ENCODE data around the gene ZNF619. TPM values are rescaled to one million over a fixed set of nuclear protein-coding genes. Genes with fewer than 3 reads are reported as not detected.

The ZNF619 gene
- 7.8 and 9.1 TPM in 2 replicates for total RNA-seq

DNA sequence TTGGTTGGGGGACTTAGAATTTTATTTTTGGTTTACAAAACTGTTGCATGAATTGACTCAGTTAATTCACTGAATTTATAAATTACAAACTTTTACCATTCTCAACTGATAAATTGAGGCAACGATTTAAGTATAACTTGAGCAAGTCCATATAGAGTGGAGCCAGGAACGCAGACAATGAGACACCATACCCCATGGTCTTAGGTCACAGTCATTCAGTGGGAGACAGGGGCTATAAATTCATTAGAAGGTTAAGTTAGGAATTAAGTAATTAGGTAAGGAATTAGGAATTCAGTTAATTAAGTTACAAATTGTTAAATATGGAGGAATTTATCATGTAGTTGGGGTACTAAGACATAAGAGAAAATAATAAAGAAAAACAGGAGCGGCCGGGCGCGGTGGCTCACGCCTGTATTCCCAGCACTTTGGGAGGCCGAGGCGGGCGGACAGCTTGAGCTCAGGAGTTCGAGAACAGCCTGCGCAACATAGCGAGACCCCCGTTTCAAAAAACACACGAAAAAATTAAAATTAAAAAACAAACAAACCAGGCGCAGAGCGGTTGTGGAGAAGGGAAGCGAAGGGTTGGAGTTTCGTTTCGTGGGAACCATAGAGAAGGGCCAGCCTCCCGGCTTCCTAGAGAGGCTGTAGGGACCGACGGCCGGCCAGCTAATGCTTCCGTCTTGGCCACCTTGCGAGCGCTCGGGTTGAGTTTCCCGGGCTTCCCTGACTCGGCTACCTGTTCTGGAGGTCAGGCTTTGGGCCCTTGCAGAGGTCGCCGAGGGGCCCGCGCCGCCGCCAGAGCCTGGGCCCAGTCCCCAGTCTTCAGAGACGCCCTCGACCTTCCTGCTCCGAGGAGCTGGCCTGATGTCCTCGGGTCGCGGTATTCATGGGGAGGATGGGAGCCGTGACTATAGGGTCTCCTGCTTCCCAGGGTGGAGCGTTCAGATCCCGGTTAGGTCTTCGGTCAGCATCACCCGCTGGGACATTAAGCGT, at the start of gene ZNF619:
ZNF619 (plus strand) TSS at position 645 of the 993 bp plus-strand sequence. CDS start 858 bp downstream, outside the sequence.
- H3K36me3 Mint-ChIP-seq (ENCODE audit: low read depth) = peaks cover 22% of the 10 kb centered on the region
- H3K27ac Mint-ChIP-seq = peak within 1 kb of the TSS; percentile 81
- H3K4me3 Mint-ChIP-seq (ENCODE audit: low read depth) = peak within 1 kb of the TSS; percentile 83
- no peaks in the 10 kb centered on the region for H3K9me3 Mint-ChIP-seq
- peaks cover 3% of the 10 kb centered on the region for H3K27me3 Mint-ChIP-seq (ENCODE audit: low read depth)
- DNase-seq (ENCODE audit: low spot score) = peak; percentile 49
- intact Hi-C loops (cut with micrococcal nuclease) = loop anchor here (1.0 kb wide), 2 partner anchors 23 to 48 kb away; partner anchors contain the start of gene ZNF621
- peaks cover 13% of the 10 kb centered on the region for H3K4me1 Mint-ChIP-seq (ENCODE audit: low read depth)

DNA sequence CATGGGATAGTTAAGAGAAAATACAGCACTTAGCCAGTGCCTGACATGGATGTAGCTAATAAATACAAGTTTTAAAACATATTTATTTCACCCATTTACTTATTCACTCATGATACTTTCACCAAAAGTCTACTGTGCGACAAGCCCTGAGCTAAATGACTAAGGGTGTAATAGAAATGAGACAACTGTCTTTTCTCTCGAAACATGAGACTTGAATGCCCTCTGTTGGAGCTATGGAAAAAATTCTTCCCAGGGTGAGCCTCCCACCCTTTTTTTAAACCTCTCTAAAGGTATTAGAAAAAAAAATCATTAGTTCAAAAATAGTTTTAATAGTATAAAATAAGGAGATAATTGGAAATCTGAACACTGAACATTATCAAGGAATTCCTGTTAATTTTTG, 44.1 kb upstream of the ZNF619 start:
- intact Hi-C loops (cut with micrococcal nuclease) = no loop called here

DNA sequence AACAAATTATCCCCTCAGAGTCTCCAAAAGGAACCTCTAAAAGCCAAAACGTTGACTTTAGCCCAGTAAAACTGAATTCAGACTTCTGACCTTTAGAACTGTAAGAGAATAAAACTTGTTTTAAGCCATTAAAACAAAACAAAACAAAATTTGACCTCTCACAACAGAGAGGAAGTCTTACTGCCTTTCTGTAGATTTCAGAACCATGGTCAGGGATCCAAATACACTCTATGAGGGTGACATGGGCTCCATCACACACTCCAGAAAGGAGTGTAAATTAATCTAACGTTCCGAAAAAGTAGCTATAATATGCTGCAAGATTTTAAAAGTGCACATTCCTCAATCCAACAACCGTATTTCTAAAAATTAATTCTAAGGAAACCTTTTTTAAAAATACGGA, 39.0 kb upstream of the ZNF619 start:
- Mint-ChIP-seq H3K4me1 (ENCODE audit: low read depth) (no peaks in the 10 kb centered on the region), H3K9me3 (no peaks in the 10 kb centered on the region), H3K4me3 (ENCODE audit: low read depth) (no peak overlapping the region), H3K27me3 (ENCODE audit: low read depth) (peaks cover 3% of the 10 kb centered on the region), H3K36me3 (ENCODE audit: low read depth) (no peaks in the 10 kb centered on the region), H3K27ac (no peak overlapping the region)
- intact Hi-C loops (cut with micrococcal nuclease) = no loop called here
- no peak for DNase-seq (ENCODE audit: low spot score)

More for the DNA sequence above, 44.1 kb upstream of the ZNF619 start:
- H3K4me3 Mint-ChIP-seq (ENCODE audit: low read depth) = no peak overlapping the region
- H3K36me3 Mint-ChIP-seq (ENCODE audit: low read depth) = no peaks in the 10 kb centered on the region
- H3K27ac Mint-ChIP-seq = no peak overlapping the region
- H3K4me1 Mint-ChIP-seq (ENCODE audit: low read depth) = no peaks in the 10 kb centered on the region
- peaks cover 3% of the 10 kb centered on the region for H3K27me3 Mint-ChIP-seq (ENCODE audit: low read depth)
- no peaks in the 10 kb centered on the region for H3K9me3 Mint-ChIP-seq
- DNase-seq (ENCODE audit: low spot score) = no peak

DNA sequence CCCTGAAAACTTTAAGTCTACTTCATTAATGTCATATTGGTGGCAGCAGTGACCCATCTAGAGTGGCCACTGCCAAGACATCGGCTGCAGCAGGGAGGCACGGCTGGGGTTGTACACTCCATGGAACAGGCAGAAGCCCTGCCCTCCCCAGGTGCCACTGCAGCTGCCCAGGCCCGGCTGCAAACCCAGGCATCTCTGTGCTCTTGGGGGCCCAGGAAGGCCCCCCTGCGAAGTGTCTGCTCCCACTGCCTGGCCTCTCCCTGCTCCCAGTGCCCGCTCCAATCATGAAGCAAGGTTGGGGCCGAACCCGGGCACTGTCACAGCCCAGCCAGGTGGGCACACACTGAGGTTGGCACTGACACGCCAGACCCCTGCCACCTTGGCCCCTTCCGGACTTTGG, 31.9 kb upstream of the ZNF619 start:
- Mint-ChIP-seq H3K36me3 (ENCODE audit: low read depth) (no peaks in the 10 kb centered on the region), H3K9me3 (no peaks in the 10 kb centered on the region), H3K27ac (no peak overlapping the region), H3K27me3 (ENCODE audit: low read depth) (no peaks in the 10 kb centered on the region), H3K4me3 (ENCODE audit: low read depth) (no peak overlapping the region), H3K4me1 (ENCODE audit: low read depth) (no peaks in the 10 kb centered on the region)
- intact Hi-C loops (cut with micrococcal nuclease) = no loop called here
- no peak for DNase-seq (ENCODE audit: low spot score)

DNA sequence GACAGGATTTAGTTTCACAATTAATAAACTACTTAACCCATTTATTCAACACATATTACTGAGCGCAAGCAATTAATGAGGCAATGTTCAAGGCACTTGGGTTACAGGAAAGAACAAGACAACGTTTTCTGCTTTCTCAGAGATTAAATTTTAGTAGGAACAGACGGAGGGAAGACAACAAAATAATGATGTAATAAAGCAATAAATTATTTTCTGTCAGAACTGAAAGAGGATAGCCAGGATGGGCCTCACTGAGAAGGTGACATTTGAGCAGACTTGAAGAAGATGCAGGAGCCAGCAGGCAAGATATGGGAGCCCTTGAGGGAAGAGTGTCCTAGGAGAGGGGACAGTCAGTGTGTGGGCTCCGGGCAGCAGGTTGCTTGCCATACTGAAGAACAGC, 31.0 kb upstream of the ZNF619 start:
- Mint-ChIP-seq H3K27me3 (ENCODE audit: low read depth) (no peaks in the 10 kb centered on the region), H3K4me3 (ENCODE audit: low read depth) (no peak overlapping the region), H3K9me3 (no peaks in the 10 kb centered on the region), H3K4me1 (ENCODE audit: low read depth) (no peaks in the 10 kb centered on the region), H3K27ac (no peak overlapping the region), H3K36me3 (ENCODE audit: low read depth) (no peaks in the 10 kb centered on the region)
- intact Hi-C loops (cut with micrococcal nuclease) = no loop called here
- DNase-seq (ENCODE audit: low spot score) = no peak

DNA sequence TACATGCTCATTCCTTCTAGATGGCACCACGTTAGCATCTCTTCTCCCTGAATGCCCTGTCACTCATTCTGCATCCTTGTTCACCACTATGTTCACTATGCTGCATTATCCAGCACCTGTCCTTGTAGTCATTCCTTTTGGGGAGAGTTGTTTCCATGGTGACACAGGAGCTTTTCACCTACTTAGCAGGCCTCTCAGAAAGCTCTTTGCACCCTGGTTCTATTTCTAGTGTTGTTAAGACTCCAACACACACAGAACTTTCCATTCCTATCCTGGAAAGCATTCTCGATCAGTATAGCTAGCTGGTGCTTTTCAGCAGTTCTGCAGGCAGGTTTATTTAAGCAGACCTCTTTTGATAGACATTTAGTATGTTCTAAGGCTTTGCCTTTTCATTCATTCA, 26.5 kb upstream of the ZNF619 start:
- Mint-ChIP-seq H3K9me3 (no peaks in the 10 kb centered on the region), H3K36me3 (ENCODE audit: low read depth) (no peaks in the 10 kb centered on the region), H3K27me3 (ENCODE audit: low read depth) (no peaks in the 10 kb centered on the region), H3K4me3 (ENCODE audit: low read depth) (no peak overlapping the region), H3K4me1 (ENCODE audit: low read depth) (peaks cover 14% of the 10 kb centered on the region), H3K27ac (no peak overlapping the region)
- no peak for DNase-seq (ENCODE audit: low spot score)
- intact Hi-C loops (cut with micrococcal nuclease) = loop anchor here (5.0 to 10.0 kb wide), 2 partner anchors 1043 to 1644 kb away; partner anchors contain the start of genes RPSA and TRAK1

DNA sequence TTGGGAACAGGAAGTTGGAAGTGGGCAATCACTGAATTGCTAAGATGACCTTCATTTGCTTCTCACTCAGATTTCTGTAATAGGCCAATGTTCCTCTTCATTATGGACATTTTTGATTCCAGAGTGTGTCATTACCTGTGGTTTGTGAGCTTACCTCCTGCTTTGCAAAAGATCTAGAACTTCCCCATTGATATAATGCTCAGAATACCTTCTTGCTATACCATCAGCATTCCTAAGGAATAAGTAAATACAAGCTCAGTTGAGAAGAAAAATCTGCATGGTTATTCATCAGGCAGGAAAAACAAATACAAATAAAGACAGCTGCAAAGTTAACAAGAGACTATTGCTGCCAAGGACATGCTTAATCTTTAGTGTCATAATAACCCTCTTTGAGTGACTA, 25.4 kb upstream of the ZNF619 start:
- Mint-ChIP-seq H3K4me3 (ENCODE audit: low read depth) (peak overlapping the region; percentile 9), H3K9me3 (no peaks in the 10 kb centered on the region), H3K36me3 (ENCODE audit: low read depth) (no peaks in the 10 kb centered on the region), H3K4me1 (ENCODE audit: low read depth) (peaks cover 20% of the 10 kb centered on the region), H3K27ac (no peak overlapping the region), H3K27me3 (ENCODE audit: low read depth) (no peaks in the 10 kb centered on the region)
- DNase-seq (ENCODE audit: low spot score) = no peak
- intact Hi-C loops (cut with micrococcal nuclease) = loop anchor here (5.0 to 10.0 kb wide), 2 partner anchors 1044 to 1643 kb away; partner anchors contain the start of genes RPSA and TRAK1

DNA sequence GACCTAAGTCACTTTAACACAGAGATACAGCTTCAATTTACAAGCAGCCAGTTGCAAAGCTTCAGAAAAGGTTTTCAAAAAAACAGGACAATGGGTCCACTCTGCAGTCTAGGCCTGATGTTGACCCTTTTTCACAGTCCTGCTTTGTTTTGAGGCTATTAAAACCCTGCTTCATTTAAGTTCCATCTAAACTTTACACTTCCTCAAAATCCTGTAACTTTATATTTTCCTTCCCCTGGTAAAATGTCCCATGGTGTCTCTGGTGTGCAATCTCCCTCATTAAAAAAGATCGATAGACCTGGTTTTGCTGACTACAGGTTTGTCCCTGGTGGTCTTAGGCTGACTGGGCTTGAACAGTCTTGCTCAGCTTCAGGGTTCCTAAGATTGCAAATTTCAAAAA, 24.9 kb upstream of the ZNF619 start:
- peaks cover 20% of the 10 kb centered on the region for H3K4me1 Mint-ChIP-seq (ENCODE audit: low read depth)
- H3K27ac Mint-ChIP-seq = peak overlapping the region; percentile 97
- H3K4me3 Mint-ChIP-seq (ENCODE audit: low read depth) = peak overlapping the region; percentile 90
- no peaks in the 10 kb centered on the region for H3K9me3 Mint-ChIP-seq
- no peaks in the 10 kb centered on the region for H3K36me3 Mint-ChIP-seq (ENCODE audit: low read depth)
- DNase-seq (ENCODE audit: low spot score) = no peak
- H3K27me3 Mint-ChIP-seq (ENCODE audit: low read depth) = no peaks in the 10 kb centered on the region
- intact Hi-C loops (cut with micrococcal nuclease) = loop anchor here (2.0 to 10.0 kb wide), 5 partner anchors 115 to 1643 kb away; partner anchors contain the start of genes RPSA and TRAK1

DNA sequence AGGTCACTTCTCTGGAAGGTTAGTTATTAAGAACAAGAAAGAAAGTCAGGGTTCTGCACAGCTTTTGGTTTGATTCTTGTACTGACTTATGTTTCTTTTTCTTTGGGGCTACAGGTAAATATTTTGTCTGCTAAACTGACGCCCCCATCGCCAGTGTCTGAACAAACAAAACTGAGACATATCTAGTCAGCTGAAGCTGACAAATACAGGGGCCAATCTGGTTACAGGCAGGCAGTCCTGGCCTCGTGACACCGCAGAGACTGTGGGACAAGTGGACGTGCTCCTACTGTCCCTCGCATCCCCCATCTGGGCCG, 24.4 kb upstream of the ZNF619 start:
- H3K9me3 Mint-ChIP-seq = no peaks in the 10 kb centered on the region
- peaks cover 20% of the 10 kb centered on the region for H3K4me1 Mint-ChIP-seq (ENCODE audit: low read depth)
- H3K27me3 Mint-ChIP-seq (ENCODE audit: low read depth) = no peaks in the 10 kb centered on the region
- H3K36me3 Mint-ChIP-seq (ENCODE audit: low read depth) = peaks cover under 1% of the 10 kb centered on the region
- intact Hi-C loops (cut with micrococcal nuclease) = loop anchor here (2.0 to 10.0 kb wide), 5 partner anchors 116 to 1642 kb away; partner anchors contain the start of genes RPSA and TRAK1
- peak overlapping the region; percentile 97 for H3K27ac Mint-ChIP-seq
- peak overlapping the region; percentile 90 for H3K4me3 Mint-ChIP-seq (ENCODE audit: low read depth)
- DNase-seq (ENCODE audit: low spot score) = no peak

DNA sequence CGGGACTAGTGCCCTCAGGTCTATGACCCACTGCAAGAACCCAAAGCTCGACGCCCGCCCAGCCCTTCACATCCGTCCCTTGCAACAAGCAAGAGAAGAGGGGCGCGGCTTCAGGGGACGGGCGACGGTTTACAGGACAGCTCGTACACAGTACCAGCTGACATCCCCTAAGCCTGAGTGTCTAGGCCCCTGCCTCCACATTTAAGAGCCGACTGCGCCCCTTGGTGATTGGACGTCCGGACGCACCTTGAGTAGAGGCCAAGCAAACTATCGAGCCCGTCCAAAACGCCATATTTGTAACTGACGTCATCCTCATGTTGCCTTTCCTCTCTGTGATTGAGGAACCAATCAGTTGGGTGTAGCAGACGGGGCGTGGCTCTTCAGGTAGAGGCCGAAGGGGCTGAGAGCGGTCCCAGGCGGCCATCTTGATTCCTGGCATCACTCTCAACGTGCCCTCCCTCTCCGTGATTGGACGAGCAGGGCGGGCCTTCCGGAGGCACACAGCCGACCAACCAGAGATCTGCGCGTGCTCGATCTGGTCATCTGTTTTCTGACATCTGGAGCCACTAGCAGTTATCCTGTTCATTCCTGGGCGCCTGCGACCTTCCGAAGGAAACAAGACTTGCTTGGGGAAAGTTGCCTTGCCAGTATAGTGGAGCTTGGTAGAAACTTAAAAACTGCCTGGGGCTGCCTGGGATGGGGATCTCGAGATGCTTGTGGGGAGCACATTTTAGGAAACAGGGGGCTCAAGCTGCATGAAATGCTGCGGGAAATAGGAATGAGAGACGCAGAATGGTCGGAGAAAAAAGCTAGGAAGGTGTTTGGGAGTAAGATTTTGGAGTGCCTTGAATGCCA, 23.8 kb upstream of the ZNF619 start:
- intact Hi-C loops (cut with micrococcal nuclease) = loop anchor here (1.0 to 10.0 kb wide), 9 partner anchors 24 to 1642 kb away; partner anchors contain the start of genes EIF1B, RPSA, TRAK1 and ULK4
- peak; percentile 96 for DNase-seq (ENCODE audit: low spot score)
- Mint-ChIP-seq H3K4me1 (ENCODE audit: low read depth) (peaks cover 24% of the 10 kb centered on the region), H3K36me3 (ENCODE audit: low read depth) (peaks cover 6% of the 10 kb centered on the region), H3K9me3 (no peaks in the 10 kb centered on the region), H3K27me3 (ENCODE audit: low read depth) (no peaks in the 10 kb centered on the region), H3K4me3 (ENCODE audit: low read depth) (peak overlapping the region; percentile 90), H3K27ac (peak overlapping the region; percentile 97)

DNA sequence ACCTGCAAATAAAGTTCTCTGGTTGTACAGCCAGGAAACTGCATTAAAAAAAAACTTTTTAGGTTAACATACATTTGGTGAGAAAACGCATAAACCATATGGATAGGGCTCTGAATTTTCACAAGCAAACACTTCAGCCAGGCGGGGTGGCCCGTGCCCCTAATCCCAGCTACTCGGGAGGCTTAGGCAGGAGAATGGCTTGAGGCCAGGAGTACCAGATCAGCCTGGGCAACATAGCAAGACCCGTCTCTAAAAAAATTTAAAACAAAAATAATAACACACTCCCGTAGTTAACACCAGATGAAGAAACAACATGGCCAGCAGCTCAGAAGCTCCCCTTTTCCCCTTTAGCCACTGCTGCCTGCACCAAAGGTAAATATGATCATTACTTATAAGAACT, 23.0 kb upstream of the ZNF619 start:
- Mint-ChIP-seq H3K27ac (no peak overlapping the region), H3K4me3 (ENCODE audit: low read depth) (peak overlapping the region; percentile 90), H3K27me3 (ENCODE audit: low read depth) (no peaks in the 10 kb centered on the region), H3K36me3 (ENCODE audit: low read depth) (peaks cover 15% of the 10 kb centered on the region), H3K4me1 (ENCODE audit: low read depth) (peaks cover 32% of the 10 kb centered on the region), H3K9me3 (no peaks in the 10 kb centered on the region)
- intact Hi-C loops (cut with micrococcal nuclease) = loop anchor here (1.0 to 10.0 kb wide), 9 partner anchors 23 to 1641 kb away; partner anchors contain the start of genes EIF1B, RPSA, TRAK1 and ULK4
- DNase-seq (ENCODE audit: low spot score) = no peak

DNA sequence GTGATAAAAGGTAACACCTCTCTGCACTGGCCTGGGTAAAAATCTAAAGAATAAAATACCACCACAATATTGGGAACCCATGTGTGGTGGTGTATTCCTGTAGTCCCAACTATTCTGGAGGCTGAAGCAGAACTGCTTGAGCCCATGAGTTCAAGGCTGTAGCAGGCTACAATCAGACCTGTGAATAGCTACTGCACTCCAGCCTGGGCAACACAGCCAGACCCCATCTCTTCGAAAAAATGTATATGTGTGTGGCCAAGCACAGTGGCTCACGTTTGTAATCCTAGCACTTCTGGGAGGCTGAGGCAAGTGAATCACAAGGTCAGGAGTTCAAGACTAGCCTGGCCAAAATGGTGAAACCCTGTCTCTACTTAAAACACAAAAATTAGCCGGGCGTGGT, 21.6 kb upstream of the ZNF619 start:
- peak overlapping the region; percentile 89 for H3K4me3 Mint-ChIP-seq (ENCODE audit: low read depth)
- no peak overlapping the region for H3K27ac Mint-ChIP-seq
- H3K4me1 Mint-ChIP-seq (ENCODE audit: low read depth) = peaks cover 38% of the 10 kb centered on the region
- no peaks in the 10 kb centered on the region for H3K9me3 Mint-ChIP-seq
- intact Hi-C loops (cut with micrococcal nuclease) = loop anchor here (10.0 kb wide), 1 partner anchor 1639 kb away; the partner anchor contains the start of gene TRAK1
- no peaks in the 10 kb centered on the region for H3K27me3 Mint-ChIP-seq (ENCODE audit: low read depth)
- peaks cover 25% of the 10 kb centered on the region for H3K36me3 Mint-ChIP-seq (ENCODE audit: low read depth)
- no peak for DNase-seq (ENCODE audit: low spot score)

All from activated T-helper 2 cell treated with anti-CD3 and anti-CD28 coated beads, Interferon-gamma antibody, Interleukin-2, Interleukin-4, amounts not matched to agents 10 μg/mL and 5 μg/mL and 100 μg/mL, durations not matched to agents 14 hours and 24 hours and 36 hours (primary cell).